ENCODE results near the gene ACTG1. TPM values are rescaled to one million over a fixed set of nuclear protein-coding genes. Genes with fewer than 3 reads are reported as not detected.

The ACTG1 gene
- polyA plus RNA-seq, 1 of the 3 experiments (the other 2 are of a cell fraction) = 7,871 TPM

GRCh38 chr17:81471818-81472456 lies 40.7 kb downstream of the ACTG1 start:
- Histone ChIP-seq H3K4me1 (ENCODE audit: control insufficient read depth in 1 of 2, insufficient read depth in 2 of 2, low read depth in 1 of 2, low read length in 1 of 2) (peaks cover 0 to 17% of the 10 kb centered on the region in 2 experiments; a peak in 1 of 4 replicates), H3K9me3 (no peaks in the 10 kb centered on the region), H3K9ac (no peak overlapping the region), H2AFZ (ENCODE audit: low read depth) (no peak overlapping the region), H3K27me3 (ENCODE audit: insufficient read depth) (no peaks in the 10 kb centered on the region), H3K27ac (ENCODE audit: low read depth in 2 of 2, low read length in 1 of 2) (peak overlapping the region in 1 of 2 experiments; percentile 31; a peak in 2 of 4 replicates), H3F3A (replicated peaks; ENCODE audit: insufficient read depth) (no peaks in the 10 kb centered on the region), H3K4me3 (ENCODE audit: low read depth in 2 of 2, low read length in 1 of 2) (peak overlapping the region in 1 of 2 experiments; percentile 7; a peak in 1 of 4 replicates), H3K36me3 (replicated peaks in 1 of 2; ENCODE audit: control insufficient read depth in 1 of 2, insufficient read depth in 2 of 2, low read length in 1 of 2) (no peaks in the 10 kb centered on the region), H3K9me2 (no peaks in the 10 kb centered on the region), H4K20me1 (ENCODE audit: insufficient read depth) (no peaks in the 10 kb centered on the region), H3K4me2 (no peak overlapping the region), H3K79me2 (ENCODE audit: insufficient read depth) (no peaks in the 10 kb centered on the region)
- ChIA-PET POLR2A (interaction anchor here (0.5 to 1.7 kb wide), 10 partner anchors 10 to 169 kb away, joined by 3 to 7 read pairs (median 4); partner anchors contain the start of genes ACTG1 and BAHCC1), CTCF (interaction anchor here (0.6 to 4.0 kb wide), 17 partner anchors 12 to 271 kb away, joined by 3 to 41 read pairs (median 3); no protein-coding TSS in a partner anchor)
- peak; percentile 97 for DNase-seq
- 79% methylated on average over 25 of the region's 28 CpGs for WGBS (ENCODE audit: low lambda C conversion rate)
- peak; percentile 73; the same call in 1 of the 2 replicates for TF ChIP-seq MXI1 (IDR thresholded peaks at IDR 0.05; ENCODE audit: low read depth, low read length)
- peak; percentile 24; the same call in 1 of the 2 replicates for TF ChIP-seq SMC3 (IDR thresholded peaks at IDR 0.05; ENCODE audit: low read depth, low read length)
- peak; percentile 61 for TF ChIP-seq MAX (IDR thresholded peaks at IDR 0.05; ENCODE audit: low read depth)
- TF ChIP-seq ZBTB33 (IDR thresholded peaks at IDR 0.05; ENCODE audit: borderline replicate concordance, low read depth) = no peak
- peak; percentile 95 for TF ChIP-seq USF1 (IDR thresholded peaks at IDR 0.05; ENCODE audit: borderline replicate concordance, low read depth)
- TF ChIP-seq JUND (IDR thresholded peaks at IDR 0.05) = no peak
- TF ChIP-seq EP300 (IDR thresholded peaks at IDR 0.05; ENCODE audit: borderline replicate concordance in 1 of 2, low read depth in 1 of 2, low read length in 1 of 2) = 0 out of 4 replicates have a peak, but pooled peaks of 1 of the 2 experiments have one; percentile 12
- TF ChIP-seq USF2 (IDR thresholded peaks at IDR 0.05; ENCODE audit: borderline replicate concordance, low read depth, low read length) = peak; percentile 89
- no peak for TF ChIP-seq SIN3A (IDR thresholded peaks at IDR 0.05; ENCODE audit: borderline replicate concordance, low read depth, low read length)
- peak; percentile 43 for TF ChIP-seq RAD21 (IDR thresholded peaks at IDR 0.05; ENCODE audit: low read length)

Data from SK-N-SH (cell line).